RWPE2 (cell line): ENCODE results near the gene DENND4A.
"Not testable (repeated sequence)": the region's sequence is repeated elsewhere in the genome, so short reads cannot be mapped to it uniquely, and the experiment has no call there.

Source experiments
- ATAC-seq: fragments of 200-7000 bp; cut with Tn5 transposase; 3 replicates; pipeline ENCODE4 v1.9.1; 2021; ENCODE audit warnings: low read depth
- DNase-seq: peaks from one replicate; pipeline ENCODE4 v3.0.0-alpha.2; 2020; ENCODE audit warnings: low spot score
- H3K27ac ChIP-seq: fragments of 450-650 bp; 2 replicates; pipeline ENCODE4 v1.5.1; 2017; ENCODE audit warnings: mild to moderate bottlenecking; ENCODE audit not compliant: poor library complexity, severe bottlenecking
- H3K27me3 ChIP-seq: fragments of 250-450 bp; sonication (Bioruptor Pico); 2 replicates; pipeline ENCODE4 v1.5.1; 2021; ENCODE audit warnings: mild to moderate bottlenecking, moderate library complexity; ENCODE audit not compliant: insufficient read depth, poor library complexity, severe bottlenecking
- H3K36me3 ChIP-seq: fragments of 250-450 bp; sonication (Bioruptor Pico); 2 replicates; pipeline ENCODE4 v1.5.1; 2020; ENCODE audit warnings: low read depth, mild to moderate bottlenecking, moderate library complexity
- H3K4me1 ChIP-seq: fragments of 250-450 bp; sonication (Bioruptor Pico); 2 replicates; pipeline ENCODE4 v1.5.1; 2021; ENCODE audit warnings: mild to moderate bottlenecking, moderate library complexity; ENCODE audit not compliant: insufficient read depth, poor library complexity, severe bottlenecking
- H3K4me3 ChIP-seq: fragments of 250-450 bp; sonication (Bioruptor Pico); 2 replicates; pipeline ENCODE4 v1.5.1; 2021; ENCODE audit warnings: mild to moderate bottlenecking, moderate library complexity; ENCODE audit not compliant: severe bottlenecking
- H3K9me3 ChIP-seq: fragments of 250-450 bp; sonication (Bioruptor Pico); 2 replicates; pipeline ENCODE4 v1.5.1; 2021; ENCODE audit warnings: mild to moderate bottlenecking, moderate library complexity; ENCODE audit not compliant: severe bottlenecking
- TF ChIP-seq, protein P1 (sequence below): fragments of 450-650 bp; IDR thresholded peaks from one replicate; pipeline ENCODE4 v1.5.1; 2017; ENCODE audit warnings: mild to moderate bottlenecking, moderate library complexity; ENCODE audit not compliant: poor library complexity, severe bottlenecking

Gene DENND4A

DNA sequence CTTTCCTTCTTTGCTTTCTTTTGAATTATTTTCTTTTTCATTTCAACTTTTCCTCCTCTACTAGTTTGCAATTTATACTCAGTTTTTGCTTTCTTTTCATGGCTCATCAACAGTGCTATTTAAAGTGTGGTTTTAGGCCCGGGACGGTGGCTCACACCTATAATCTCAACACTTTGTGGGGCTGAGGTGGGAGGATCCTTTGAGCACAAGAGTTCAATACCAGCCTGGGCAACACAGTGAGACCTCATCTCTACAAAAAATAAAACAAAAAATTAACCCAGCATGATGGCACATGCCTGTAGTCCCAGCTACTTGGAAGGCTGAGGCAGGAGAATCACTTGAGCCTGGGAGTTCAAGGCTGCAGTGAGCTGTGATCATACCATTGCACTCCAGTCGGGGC lies 20.4 kb upstream of the DENND4A start:
- DNase-seq (no peak), ATAC-seq (no peak)
- Histone ChIP-seq H3K27ac (no peak overlapping the region), H3K27me3 (no peaks in the 10 kb centered on the region), H3K9me3 (peaks cover 9% of the 10 kb centered on the region), H3K4me1 (no peaks in the 10 kb centered on the region), H3K36me3 (no peaks in the 10 kb centered on the region), H3K4me3 (no peak overlapping the region)
- TF ChIP-seq, protein P1, sequence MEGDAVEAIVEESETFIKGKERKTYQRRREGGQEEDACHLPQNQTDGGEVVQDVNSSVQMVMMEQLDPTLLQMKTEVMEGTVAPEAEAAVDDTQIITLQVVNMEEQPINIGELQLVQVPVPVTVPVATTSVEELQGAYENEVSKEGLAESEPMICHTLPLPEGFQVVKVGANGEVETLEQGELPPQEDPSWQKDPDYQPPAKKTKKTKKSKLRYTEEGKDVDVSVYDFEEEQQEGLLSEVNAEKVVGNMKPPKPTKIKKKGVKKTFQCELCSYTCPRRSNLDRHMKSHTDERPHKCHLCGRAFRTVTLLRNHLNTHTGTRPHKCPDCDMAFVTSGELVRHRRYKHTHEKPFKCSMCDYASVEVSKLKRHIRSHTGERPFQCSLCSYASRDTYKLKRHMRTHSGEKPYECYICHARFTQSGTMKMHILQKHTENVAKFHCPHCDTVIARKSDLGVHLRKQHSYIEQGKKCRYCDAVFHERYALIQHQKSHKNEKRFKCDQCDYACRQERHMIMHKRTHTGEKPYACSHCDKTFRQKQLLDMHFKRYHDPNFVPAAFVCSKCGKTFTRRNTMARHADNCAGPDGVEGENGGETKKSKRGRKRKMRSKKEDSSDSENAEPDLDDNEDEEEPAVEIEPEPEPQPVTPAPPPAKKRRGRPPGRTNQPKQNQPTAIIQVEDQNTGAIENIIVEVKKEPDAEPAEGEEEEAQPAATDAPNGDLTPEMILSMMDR = no peak

DNA sequence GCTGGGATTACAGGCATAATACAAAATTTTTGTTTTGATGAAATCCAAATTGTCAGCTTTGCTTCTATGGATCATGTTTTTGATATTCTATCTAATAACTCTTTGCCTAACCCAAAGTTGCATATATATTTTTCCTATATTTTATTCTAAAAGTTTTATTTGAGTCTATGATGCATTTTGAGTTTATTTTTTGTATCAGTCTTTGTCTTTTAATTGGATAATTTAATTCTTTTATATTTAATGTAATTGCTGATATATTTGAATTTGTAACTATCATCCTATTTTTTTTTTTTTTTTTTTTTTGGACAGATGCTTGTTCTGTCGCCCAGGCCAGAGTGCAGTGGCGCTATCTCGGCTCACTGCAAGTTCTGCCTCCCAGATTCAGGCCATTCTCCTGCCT lies 19.7 kb upstream of the DENND4A start:
- Histone ChIP-seq H3K4me3 (no peak overlapping the region), H3K4me1 (no peaks in the 10 kb centered on the region), H3K27ac (no peak overlapping the region), H3K36me3 (no peaks in the 10 kb centered on the region), H3K27me3 (no peaks in the 10 kb centered on the region), H3K9me3 (peaks cover 9% of the 10 kb centered on the region)
- DNase-seq (no peak), ATAC-seq (no peak)
- TF ChIP-seq, protein P1 = no peak

DNA sequence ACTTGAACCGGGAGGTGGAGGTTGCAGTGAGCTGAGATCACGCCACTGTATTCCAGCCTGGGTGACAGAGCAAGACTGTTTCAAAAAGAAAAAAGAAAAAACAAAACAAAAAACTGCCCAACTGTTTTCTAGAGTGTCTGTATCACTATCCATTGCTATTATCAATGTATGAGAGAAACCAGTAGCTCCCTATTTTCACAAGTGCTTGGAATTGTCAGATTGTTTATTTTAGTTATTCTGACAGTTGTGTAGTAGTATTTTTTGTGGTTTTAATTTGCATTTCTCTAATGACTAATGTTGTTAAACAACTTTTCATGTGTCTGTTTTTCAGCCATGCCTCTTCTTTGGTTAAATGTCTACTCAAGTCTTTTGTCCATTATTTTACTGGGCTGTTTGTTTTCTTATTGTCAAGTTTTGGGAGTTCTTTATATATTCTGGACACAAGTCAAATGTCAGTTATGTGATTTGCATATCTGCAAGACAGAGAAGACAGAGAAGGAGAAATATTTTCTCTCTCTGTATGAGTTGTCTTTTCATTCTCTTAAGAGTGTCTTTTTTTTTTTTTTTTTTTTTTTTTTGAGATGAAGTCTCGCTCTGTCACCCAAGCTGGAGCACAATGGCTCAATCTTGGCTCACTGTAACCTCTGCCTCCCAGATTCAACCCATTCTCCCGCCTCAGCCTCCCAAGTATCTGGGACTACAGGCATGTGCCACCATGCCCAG lies 19.1 kb upstream of the DENND4A start:
- H3K4me3 ChIP-seq, ATAC-seq, H3K4me1 ChIP-seq, H3K27me3 ChIP-seq, DNase-seq, H3K36me3 ChIP-seq, H3K27ac ChIP-seq, H3K9me3 ChIP-seq: not testable (repeated sequence)

DNA sequence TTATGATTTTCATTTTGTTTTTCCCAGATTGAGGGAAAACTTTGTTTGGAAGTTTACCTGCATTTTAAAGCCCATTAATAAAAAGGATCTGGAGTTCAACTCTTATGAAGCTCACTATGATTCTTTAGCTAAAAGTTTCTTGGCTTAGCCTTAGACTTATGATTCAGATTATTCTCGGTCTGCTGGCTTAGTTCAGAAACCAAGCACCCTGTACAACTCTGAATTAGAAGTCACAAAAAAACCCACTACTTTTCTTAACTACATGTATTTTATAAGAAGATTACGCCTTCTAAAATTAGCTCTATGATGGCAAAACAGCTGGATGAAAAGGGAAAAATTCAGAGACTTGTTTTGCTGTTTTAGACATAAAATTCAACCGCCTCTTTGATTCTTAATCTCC lies 14.3 kb upstream of the DENND4A start:
- TF ChIP-seq, protein P1 = no peak
- Histone ChIP-seq H3K4me3 (no peak overlapping the region), H3K27ac (no peak overlapping the region), H3K9me3 (no peaks in the 10 kb centered on the region), H3K4me1 (no peaks in the 10 kb centered on the region), H3K36me3 (no peaks in the 10 kb centered on the region), H3K27me3 (no peaks in the 10 kb centered on the region)
- DNase-seq (no peak), ATAC-seq (no peak)

DNA sequence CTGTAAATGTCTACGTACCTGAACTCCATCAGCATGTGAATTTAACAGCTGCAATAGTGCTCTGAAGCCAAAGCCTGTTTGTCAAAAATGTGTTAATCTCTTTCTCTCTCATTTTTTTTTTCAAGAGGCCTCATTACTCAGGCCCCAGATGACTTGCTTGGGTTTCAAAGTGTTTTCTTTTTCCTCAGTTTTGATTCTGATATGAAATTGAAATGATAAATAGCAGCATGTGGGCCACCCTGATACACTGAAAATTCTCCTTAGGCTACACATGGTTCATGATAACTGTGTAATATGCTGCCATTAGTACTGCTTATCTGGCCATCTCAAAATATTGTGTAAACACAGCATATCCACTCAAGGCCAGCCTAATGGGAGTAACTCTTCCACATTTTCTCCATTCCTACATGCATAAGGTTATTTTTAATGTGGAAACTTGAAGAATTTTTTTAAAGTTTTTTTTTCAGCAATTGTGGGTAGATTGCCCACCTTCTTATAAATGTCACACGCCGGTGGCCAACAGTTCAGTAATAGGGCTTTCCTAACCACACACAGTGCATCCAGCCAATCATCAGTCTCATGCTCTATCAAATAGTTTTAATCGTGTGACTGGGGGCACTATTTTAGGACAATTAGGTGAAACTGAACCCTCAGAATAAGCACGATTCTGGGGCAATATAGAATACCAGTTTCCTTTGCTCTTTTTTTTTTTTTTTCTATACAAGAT lies 13.1 kb upstream of the DENND4A start:
- DNase-seq (no peak), ATAC-seq (no peak)
- no peaks in the 10 kb centered on the region for H3K36me3 ChIP-seq
- H3K4me3 ChIP-seq = no peak overlapping the region
- H3K27ac ChIP-seq = no peak overlapping the region
- no peaks in the 10 kb centered on the region for H3K27me3 ChIP-seq
- H3K4me1 ChIP-seq = no peaks in the 10 kb centered on the region
- H3K9me3 ChIP-seq = no peaks in the 10 kb centered on the region
- TF ChIP-seq, protein P1 = no peak
